Neutrophil (primary cell): Measurements from ENCODE around the gene ANKMY1.
"Not testable (repeated sequence)": the region's sequence is repeated elsewhere in the genome, so short reads cannot be mapped to it uniquely, and the experiment has no call there.

Source experiments
- H3K27ac ChIP-seq: fragments of 200-600 bp; sonication (generic); 2 replicates; pipeline ENCODE4 v1.5.1; 2016; ENCODE audit warnings: mild to moderate bottlenecking, moderate library complexity
- H3K27me3 ChIP-seq: fragments of 200-600 bp; sonication (generic); 2 replicates; pipeline ENCODE4 v1.6.0; 2016; ENCODE audit warnings: mild to moderate bottlenecking
- H3K36me3 ChIP-seq: fragments of 200-600 bp; sonication (generic); 2 replicates; pipeline ENCODE4 v1.5.1; 2017
- H3K4me1 ChIP-seq, 2 experiments: fragments of 200-600 bp in 1 of 2; sonication (generic) in 1 of 2; 1 replicate in 1 of 2; 2 replicates in 1 of 2; pipeline versions ENCODE4 v1.5.1 to v1.6.1; 2013 to 2016; ENCODE audit warnings: low read depth in 1 of 2, low read length in 1 of 2, mild to moderate bottlenecking in 1 of 2, moderate library complexity in 1 of 2; ENCODE audit not compliant: control insufficient read depth in 1 of 2, insufficient read depth in 1 of 2
- H3K4me3 ChIP-seq, 2 experiments: fragments of 200-600 bp in 1 of 2; sonication (generic) in 1 of 2; 1 replicate in 1 of 2; 2 replicates in 1 of 2; pipeline ENCODE4 v1.5.1; 2013 to 2016; ENCODE audit warnings: low read depth in 1 of 2, low read length in 1 of 2, mild to moderate bottlenecking in 1 of 2, moderate library complexity in 1 of 2
- H3K9me3 ChIP-seq: fragments of 200-600 bp; sonication (generic); 2 replicates; pipeline ENCODE4 v1.5.1; 2016
- TF ChIP-seq, protein P1 (sequence below): fragments of 200-600 bp; sonication (generic); IDR thresholded peaks from 2 replicates; pipeline ENCODE4 v1.5.1; 2016; ENCODE audit warnings: antibody characterized with exemption

ANKMY1 gene

DNA sequence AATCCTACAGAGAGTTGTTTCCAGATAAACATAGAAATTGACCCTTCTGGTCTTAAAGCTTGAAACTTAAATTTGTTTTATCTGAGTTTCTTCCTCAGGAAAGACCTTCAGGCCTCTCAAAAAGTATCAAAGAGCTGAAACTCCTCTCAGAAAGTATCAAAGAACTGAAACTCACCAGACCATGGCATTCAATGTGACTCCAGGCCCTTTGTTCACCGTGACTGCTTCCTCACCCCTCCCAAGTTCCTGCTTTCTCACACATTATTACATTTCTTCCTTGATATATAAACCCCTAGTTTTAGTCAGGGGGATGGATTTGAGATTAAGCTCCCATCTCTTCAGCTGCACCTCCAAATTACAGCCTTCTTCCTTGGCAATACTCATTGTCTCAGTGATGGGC, 6.0 kb downstream of the ANKMY1 start:
- peaks cover under 1 to 2% of the 10 kb centered on the region in 2 experiments for H3K4me1 ChIP-seq
- H3K27ac ChIP-seq: no peak overlapping the region
- no peaks in the 10 kb centered on the region for H3K27me3 ChIP-seq
- H3K9me3 ChIP-seq: no peaks in the 10 kb centered on the region
- H3K36me3 ChIP-seq: peaks cover 24% of the 10 kb centered on the region
- TF ChIP-seq, protein P1, sequence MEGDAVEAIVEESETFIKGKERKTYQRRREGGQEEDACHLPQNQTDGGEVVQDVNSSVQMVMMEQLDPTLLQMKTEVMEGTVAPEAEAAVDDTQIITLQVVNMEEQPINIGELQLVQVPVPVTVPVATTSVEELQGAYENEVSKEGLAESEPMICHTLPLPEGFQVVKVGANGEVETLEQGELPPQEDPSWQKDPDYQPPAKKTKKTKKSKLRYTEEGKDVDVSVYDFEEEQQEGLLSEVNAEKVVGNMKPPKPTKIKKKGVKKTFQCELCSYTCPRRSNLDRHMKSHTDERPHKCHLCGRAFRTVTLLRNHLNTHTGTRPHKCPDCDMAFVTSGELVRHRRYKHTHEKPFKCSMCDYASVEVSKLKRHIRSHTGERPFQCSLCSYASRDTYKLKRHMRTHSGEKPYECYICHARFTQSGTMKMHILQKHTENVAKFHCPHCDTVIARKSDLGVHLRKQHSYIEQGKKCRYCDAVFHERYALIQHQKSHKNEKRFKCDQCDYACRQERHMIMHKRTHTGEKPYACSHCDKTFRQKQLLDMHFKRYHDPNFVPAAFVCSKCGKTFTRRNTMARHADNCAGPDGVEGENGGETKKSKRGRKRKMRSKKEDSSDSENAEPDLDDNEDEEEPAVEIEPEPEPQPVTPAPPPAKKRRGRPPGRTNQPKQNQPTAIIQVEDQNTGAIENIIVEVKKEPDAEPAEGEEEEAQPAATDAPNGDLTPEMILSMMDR: no peak
- H3K4me3 ChIP-seq: no peak overlapping the region

DNA sequence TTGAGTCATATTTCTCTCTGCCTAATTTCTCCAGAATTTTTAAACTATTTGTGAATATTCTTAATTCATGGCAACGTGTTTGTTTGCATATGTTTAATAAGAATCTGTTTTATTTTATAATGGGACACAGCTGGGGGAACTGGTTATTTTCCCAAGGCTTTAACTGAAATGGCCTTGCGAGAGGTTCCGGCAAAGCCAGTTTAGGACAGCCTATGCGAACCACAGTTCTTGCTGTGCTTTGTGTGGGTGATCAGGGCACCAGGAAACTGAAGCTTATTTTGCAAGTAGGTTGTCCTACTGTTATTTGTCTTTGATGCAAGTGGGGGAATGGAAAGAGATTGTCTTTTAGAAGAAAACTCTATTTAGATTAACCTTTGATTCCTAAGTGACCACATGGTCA, 6.5 kb downstream of the ANKMY1 start:
- peaks cover 24% of the 10 kb centered on the region for H3K36me3 ChIP-seq
- H3K4me3 ChIP-seq: no peak overlapping the region
- H3K27ac ChIP-seq: no peak overlapping the region
- TF ChIP-seq, protein P1: no peak
- no peaks in the 10 kb centered on the region for H3K4me1 ChIP-seq
- H3K27me3 ChIP-seq: no peaks in the 10 kb centered on the region
- H3K9me3 ChIP-seq: no peaks in the 10 kb centered on the region

DNA sequence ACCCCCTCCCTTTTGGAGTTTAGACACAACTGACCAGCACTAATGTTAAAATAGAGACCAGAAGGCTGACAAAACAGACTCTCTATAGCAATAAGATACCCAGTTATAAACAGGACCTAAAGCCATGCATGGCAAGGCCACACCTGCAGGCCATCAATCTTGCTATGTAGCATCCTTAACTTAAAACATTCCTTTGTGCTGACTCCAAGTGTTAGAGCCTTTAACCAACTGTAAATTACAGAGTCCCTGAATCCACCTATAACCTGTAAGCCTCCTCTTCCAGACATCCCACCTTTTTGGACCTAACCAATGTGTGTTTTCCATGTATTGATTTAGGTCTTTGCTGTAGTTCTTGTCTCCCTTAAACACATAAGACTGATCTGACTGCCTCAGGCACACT, 17.9 kb downstream of the ANKMY1 start:
- no peaks in the 10 kb centered on the region for H3K9me3 ChIP-seq

DNA sequence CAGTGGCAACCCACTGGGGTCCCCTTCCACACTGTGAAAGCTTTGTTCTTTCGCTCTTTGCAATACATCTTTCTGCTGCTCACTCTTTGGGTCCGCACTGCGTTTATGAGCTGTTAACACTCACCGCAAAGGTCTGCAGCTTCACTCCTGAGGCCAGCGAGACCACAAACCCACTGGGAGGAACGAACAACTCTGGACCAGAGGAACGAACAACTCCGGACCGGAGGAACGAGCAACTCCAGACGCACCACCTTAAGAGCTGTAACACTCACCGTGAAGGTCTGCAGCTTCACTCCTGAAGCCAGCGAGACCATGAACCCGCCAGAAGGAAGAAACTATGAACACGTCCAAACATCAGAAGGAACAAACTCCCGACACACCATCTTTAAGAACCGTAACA, 18.7 kb downstream of the ANKMY1 start:
- not testable (repeated sequence) for H3K4me3 ChIP-seq, H3K27me3 ChIP-seq
- peaks cover 29% of the 10 kb centered on the region for H3K36me3 ChIP-seq

More for the DNA sequence above, 17.9 kb downstream of the ANKMY1 start:
- no peaks in the 10 kb centered on the region for H3K27me3 ChIP-seq
- H3K4me1 ChIP-seq: no peaks in the 10 kb centered on the region
- no peak overlapping the region for H3K4me3 ChIP-seq
- H3K36me3 ChIP-seq: peaks cover 29% of the 10 kb centered on the region
- TF ChIP-seq, protein P1: no peak
- no peak overlapping the region for H3K27ac ChIP-seq

DNA sequence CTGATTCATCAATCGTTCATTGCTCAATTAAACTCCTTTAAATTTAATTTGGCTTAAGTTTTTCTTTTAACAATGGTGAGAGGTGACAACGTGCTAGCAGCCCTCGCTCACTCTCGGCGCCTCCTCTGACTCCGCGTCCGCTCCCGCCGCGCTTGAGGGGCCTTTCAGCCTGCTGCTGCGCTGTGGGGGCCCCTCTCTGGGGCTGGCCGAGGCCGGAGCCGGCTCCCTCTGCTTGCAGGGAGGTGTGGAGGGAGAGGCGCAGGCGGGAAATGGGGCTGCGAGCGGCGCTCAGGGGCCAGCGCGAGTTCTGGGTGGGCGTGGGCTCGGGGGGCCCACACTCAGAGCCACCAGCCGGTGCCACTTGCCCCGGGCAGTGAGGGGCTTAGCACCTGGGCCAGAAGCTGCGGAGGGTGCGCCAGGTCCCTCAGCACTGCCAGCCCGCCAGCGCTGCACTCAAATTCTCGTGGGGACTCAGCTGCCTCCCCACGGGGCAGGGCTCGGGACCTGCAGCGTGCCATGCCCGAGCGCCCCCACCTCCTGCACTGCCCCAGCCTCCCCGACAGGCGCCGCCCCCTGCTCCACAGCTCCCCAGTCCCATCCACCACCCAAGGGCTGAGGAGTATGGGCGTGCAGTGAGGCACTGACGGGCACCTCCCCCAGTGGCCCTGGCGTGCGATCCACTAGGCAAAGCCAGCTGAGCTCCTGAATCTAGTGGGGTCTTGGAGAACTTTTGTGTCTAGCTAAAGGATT, 19.6 kb downstream of the ANKMY1 start:
- H3K4me3 ChIP-seq: no peak overlapping the region
- TF ChIP-seq, protein P1: no peak
- no peaks in the 10 kb centered on the region for H3K27me3 ChIP-seq
- H3K36me3 ChIP-seq: peaks cover 29% of the 10 kb centered on the region
- no peak overlapping the region for H3K27ac ChIP-seq
- no peaks in the 10 kb centered on the region for H3K4me1 ChIP-seq
- H3K9me3 ChIP-seq: no peaks in the 10 kb centered on the region

More for the DNA sequence above, 18.7 kb downstream of the ANKMY1 start:
- not testable (repeated sequence) for H3K4me1 ChIP-seq, H3K27ac ChIP-seq, H3K9me3 ChIP-seq

DNA sequence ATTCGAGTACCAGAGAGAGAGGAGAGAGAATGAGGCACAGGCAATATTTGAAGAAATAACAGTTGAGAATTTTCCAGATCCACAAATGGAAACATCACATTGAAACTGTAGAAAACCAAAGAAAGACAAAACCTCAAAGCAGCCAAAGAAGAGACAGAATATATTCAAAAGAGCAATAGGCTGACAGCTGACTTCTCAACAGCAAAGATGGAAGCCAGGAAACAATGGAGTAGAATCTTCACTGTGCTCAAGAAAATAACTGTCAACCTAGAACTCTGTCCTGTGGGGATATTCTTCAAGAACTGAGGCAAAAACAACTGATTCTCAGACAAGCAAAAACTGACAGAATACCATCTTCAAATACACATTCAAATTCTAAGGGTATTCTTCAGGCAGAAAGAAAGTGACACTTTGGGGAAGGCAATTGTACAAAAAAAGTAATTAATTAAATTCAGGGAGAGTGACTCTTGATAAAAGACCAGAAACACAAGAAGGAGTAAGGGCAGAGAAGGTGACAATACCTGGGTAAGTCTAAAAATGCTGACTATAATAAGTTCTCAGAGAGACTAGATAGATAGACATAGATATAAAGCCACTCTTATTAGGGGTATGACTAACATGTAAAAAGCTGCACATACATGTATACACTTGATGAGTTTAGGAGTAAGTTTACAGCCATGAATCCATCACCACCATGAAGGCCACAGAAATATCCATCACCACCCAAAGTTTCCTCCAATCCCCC, 25.6 kb downstream of the ANKMY1 start:
- H3K27me3 ChIP-seq: no peaks in the 10 kb centered on the region
- TF ChIP-seq, protein P1: no peak
- H3K9me3 ChIP-seq: peaks cover 5% of the 10 kb centered on the region
- H3K36me3 ChIP-seq: peaks cover 11% of the 10 kb centered on the region
- H3K4me1 ChIP-seq: no peaks in the 10 kb centered on the region
- no peak overlapping the region for H3K27ac ChIP-seq
- no peak overlapping the region for H3K4me3 ChIP-seq
